ENCODE results near the gene RUSC2.
"Not testable (repeated sequence)": the region's sequence is repeated elsewhere in the genome, so short reads cannot be mapped to it uniquely, and the experiment has no call there.

RUSC2 gene

GRCh38 chr9:35498245-35498644, 8.3 kb downstream of the RUSC2 start:
- not testable (repeated sequence) for DNase-seq

- no peak for DNase-seq
These were observed 9.3 kb downstream of the RUSC2 start for GRCh38 chr9:35499029-35499700.

GRCh38 chr9:35499701-35500030, 9.8 kb downstream of the RUSC2 start:
- DNase-seq = no peak

GRCh38 chr9:35500130-35500748, 10.3 kb downstream of the RUSC2 start:
- no peak for DNase-seq

- DNase-seq = no peak
These were observed 12.0 kb downstream of the RUSC2 start for GRCh38 chr9:35501946-35502345.

- no peak for DNase-seq
These were observed 16.4 kb downstream of the RUSC2 start for GRCh38 chr9:35506359-35506758.

- DNase-seq = no peak
These were observed 18.2 kb downstream of the RUSC2 start for GRCh38 chr9:35508069-35508468.

GRCh38 chr9:35510383-35510753, 20.5 kb downstream of the RUSC2 start:
- no peak for DNase-seq

- no peak for DNase-seq
These were observed 21.0 kb downstream of the RUSC2 start for GRCh38 chr9:35510754-35511428.

GRCh38 chr9:35511453-35511852, 21.5 kb downstream of the RUSC2 start:
- DNase-seq = no peak

GRCh38 chr9:35515766-35516165, 25.9 kb downstream of the RUSC2 start:
- DNase-seq = no peak

- no peak for DNase-seq
These were observed 26.6 kb downstream of the RUSC2 start for GRCh38 chr9:35516479-35516878.

GRCh38 chr9:35517131-35517530, 27.2 kb downstream of the RUSC2 start:
- no peak for DNase-seq

- no peak for DNase-seq
These were observed 27.8 kb downstream of the RUSC2 start for GRCh38 chr9:35517552-35518224.

- no peak for DNase-seq
These were observed 28.4 kb downstream of the RUSC2 start for GRCh38 chr9:35518225-35518821.

GRCh38 chr9:35518981-35519679, 29.2 kb downstream of the RUSC2 start:
- no peak for DNase-seq

GRCh38 chr9:35519692-35520363, 29.9 kb downstream of the RUSC2 start:
- DNase-seq = no peak

GRCh38 chr9:35520364-35520710, 30.4 kb downstream of the RUSC2 start:
- DNase-seq = no peak

- no peak for DNase-seq
These were observed 31.8 kb downstream of the RUSC2 start for GRCh38 chr9:35521708-35522107.

- DNase-seq = no peak
These were observed 32.3 kb downstream of the RUSC2 start for GRCh38 chr9:35522187-35522586.

GRCh38 chr9:35522700-35523099, 32.8 kb downstream of the RUSC2 start:
- no peak for DNase-seq

GRCh38 chr9:35523556-35523955, 33.6 kb downstream of the RUSC2 start:
- not testable (repeated sequence) for DNase-seq
